GM19035 (cell line): ENCODE measurements around the gene AP1M2.
A peak's percentile ranks its signal among the peaks of the same experiment; 100 is the strongest.
"Not testable (repeated sequence)": the region's sequence is repeated elsewhere in the genome, so short reads cannot be mapped to it uniquely, and the experiment has no call there.

Experiments
- ATAC-seq: cut with Tn5 transposase; IDR thresholded peaks from one replicate; pipeline ENCODE4 v1.9.1; 2021; ENCODE audit not compliant: unreplicated experiment

The AP1M2 gene

GRCh38 chr19:10543420-10544241 lies 43.5 kb downstream of the AP1M2 start, which contains the start of gene ATG4D:
ATG4D (plus strand) TSS chr19:10543904; CDS start chr19:10544091, 187 bp downstream.
- ATAC-seq = peak; percentile 72

GRCh38 chr19:10543059-10543419 lies 44.1 kb downstream of the AP1M2 start:
- ATAC-seq = no peak

- ATAC-seq = not testable (repeated sequence)
Observed at GRCh38 chr19:10539016-10539415, 48.1 kb downstream of the AP1M2 start.

DNA sequence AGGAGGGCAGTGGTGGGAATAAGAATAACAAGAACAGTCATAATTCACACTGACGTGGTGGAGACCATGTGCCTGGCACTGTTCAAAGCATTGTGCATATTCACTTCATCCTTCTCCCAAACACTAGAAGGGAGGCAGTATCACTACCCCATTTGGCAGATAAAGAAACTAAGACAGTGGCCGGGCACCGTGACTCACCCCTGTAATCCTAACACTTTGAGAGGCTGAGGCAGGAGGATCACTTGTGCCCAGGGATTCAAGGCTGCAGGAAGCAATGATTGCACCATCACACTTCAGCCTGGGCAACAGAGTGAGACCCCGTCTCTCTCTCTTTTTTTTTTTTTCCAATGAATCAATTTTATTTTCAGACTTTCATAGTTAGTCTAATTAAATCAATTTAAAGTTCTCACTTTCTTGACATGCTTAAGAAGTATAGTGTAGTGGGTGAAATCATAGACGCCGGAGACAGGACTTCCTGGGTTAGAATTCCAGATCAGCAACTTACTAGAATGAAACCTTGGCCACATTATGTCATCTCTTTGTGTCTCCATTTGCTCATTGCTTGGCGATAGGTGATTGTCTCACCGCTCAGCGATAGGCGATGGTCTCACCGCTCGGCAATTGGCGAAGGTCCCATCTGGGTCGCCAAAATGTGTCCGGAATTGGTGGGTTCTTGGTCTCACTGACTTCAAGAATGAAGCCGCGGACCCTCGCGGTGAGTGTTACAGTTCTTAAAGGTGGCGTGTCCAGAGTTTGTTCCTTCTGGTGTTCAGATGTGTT lies 48.7 kb downstream of the AP1M2 start:
- no peak for ATAC-seq

DNA sequence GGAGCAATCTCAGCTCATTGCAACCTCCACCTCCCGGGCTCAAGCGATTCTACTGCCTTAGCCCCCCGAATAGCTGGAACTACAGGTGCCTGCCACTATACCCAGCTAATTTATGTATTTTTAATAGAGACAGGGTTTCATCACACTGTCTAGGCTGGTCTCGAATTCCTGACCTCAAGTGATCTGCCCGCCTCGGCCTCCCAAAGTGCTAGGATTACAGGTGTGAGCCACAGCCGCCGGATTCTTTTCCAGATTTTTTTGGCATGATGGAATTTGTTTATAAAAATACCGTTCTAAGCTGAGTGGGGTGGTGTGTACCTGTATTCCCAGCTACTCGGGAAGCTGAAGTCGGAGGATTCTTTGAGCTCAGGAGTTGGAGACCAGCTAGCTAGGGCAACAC lies 49.4 kb downstream of the AP1M2 start:
- ATAC-seq = no peak

DNA sequence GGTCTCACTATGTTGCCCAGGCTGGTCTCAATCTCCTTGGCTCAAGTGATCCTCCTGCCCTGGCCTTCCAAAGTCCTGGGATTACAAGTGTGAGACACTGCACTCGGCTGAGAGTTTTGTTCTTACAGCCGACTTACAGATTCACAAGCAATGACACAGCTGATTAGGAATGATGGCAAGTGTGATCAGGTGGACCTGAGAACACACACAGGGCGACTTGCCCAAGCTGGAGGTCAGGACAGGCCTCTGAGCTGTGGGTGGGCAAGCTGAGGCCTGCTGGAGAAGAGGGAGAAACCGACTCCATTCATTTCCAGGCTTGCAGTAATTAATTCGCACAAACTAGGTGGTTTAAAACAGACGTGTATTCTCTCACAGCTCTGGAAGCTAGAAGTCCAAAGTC lies 51.5 kb downstream of the AP1M2 start:
- no peak for ATAC-seq

GRCh38 chr19:10533646-10534386 lies 53.3 kb downstream of the AP1M2 start:
- no peak for ATAC-seq

DNA sequence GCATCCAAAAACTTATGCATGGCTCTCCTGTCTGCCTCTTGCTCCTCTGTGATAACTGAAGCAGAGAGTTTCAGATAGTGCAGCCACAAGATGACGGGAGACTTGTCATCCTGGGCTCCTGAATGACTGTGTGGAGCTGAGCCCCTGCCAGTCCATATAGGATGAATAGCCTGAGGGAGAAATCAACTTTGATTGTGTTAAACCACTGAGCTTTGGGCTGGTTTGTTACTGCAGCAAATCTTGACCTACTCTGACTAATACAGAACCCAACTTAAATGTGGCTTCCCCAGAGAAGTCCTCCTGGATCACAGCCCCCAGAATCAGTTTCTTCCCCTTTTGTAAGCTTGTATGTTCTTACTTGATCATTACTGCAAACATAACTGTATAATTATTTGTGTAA lies 54.7 kb downstream of the AP1M2 start:
- ATAC-seq = no peak

DNA sequence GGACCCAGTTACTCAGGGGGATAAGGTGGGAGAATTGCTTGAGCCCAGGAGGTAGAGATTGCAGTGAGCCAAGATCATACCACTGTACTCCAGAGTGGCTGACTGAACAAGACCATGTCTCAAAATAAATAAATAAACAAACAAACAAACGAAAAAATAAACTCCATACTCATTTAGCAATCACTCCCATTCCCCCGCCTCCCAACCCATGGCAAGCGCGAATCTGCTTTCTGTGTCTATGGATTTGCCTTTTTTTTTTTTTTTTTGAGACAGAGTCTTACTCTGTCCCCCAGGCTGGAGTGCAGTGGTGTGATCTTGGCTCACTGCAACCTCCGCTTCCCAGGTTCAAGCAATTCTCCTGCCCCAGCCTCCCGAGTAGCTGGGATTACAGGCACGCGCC lies 60.2 kb downstream of the AP1M2 start:
- ATAC-seq = not testable (repeated sequence)

- no peak for ATAC-seq
Observed at GRCh38 chr19:10525636-10526035, 61.5 kb downstream of the AP1M2 start.

DNA sequence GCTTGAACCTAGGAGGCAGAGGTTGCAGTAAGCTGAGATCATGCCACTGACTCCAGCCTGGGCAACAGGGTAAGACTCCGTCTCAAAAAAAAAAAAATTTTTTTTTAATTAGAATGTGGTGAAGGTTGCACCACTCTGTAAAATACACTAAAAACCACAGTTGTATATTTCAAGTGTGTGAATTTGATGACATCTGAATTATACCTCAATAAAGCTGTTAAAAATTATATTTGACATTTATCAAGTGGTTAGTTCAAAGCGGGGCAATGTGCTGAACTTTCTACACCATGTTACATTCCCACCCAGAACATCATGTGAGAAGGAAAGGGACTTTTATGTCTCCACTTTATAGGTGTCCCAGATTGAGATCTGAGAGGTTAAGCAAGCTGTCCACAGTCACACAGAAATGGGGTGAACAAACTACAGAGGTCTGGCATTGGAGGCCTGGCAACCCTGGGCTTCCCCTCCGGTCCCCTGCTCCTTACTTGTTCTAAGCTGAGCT lies 63.9 kb downstream of the AP1M2 start:
- no peak for ATAC-seq
